Activated T-helper 17 cell treated with anti-CD3 and anti-CD28 coated beads, Interleukin-2, amount 50 U/mL, for 72 hours (primary cell): Measurements from ENCODE around the gene KRT17. TPM values are rescaled to one million over a fixed set of nuclear protein-coding genes. Genes with fewer than 3 reads are reported as not detected.

Source experiments
- ATAC-seq: fragments of 150-1000 bp; cut with Tn5 transposase; replicated peaks from 2 replicates; pipeline ENCODE4 v1.10.0; 2021; ENCODE audit warnings: mild to moderate bottlenecking, moderate library complexity
- H3K27ac Mint-ChIP-seq: one replicate; pipeline ENCODE4 v1.8.0; 2022; ENCODE audit warnings: mixed read lengths
- H3K27me3 Mint-ChIP-seq: one replicate; pipeline ENCODE4 v1.8.0; 2022; ENCODE audit warnings: mixed read lengths
- H3K36me3 Mint-ChIP-seq: one replicate; pipeline ENCODE4 v1.8.0; 2022; ENCODE audit warnings: low read depth, mild to moderate bottlenecking, mixed read lengths
- H3K4me1 Mint-ChIP-seq: one replicate; pipeline ENCODE4 v1.8.0; 2022; ENCODE audit warnings: mixed read lengths
- H3K4me3 Mint-ChIP-seq: one replicate; pipeline ENCODE4 v1.8.0; 2022; ENCODE audit warnings: mild to moderate bottlenecking, mixed read lengths
- H3K9me3 Mint-ChIP-seq: one replicate; pipeline ENCODE4 v1.8.0; 2022; ENCODE audit warnings: mixed read lengths
- total RNA-seq, 2 donors: library from RNA; stranded (reverse); gene quantifications; one replicate each; pipeline ENCODE4 v1.2.3, GENCODE V29; 2022

KRT17 gene
- total RNA-seq, 2 donors from 2014 or later = 0.58 to 2.5 TPM

- no peaks in the 10 kb centered on the region for H3K4me1 Mint-ChIP-seq
- no peak overlapping the region for H3K27ac Mint-ChIP-seq
- H3K4me3 Mint-ChIP-seq = no peak overlapping the region
- H3K36me3 Mint-ChIP-seq = no peaks in the 10 kb centered on the region
- H3K27me3 Mint-ChIP-seq = peaks cover 3% of the 10 kb centered on the region
- no peak for ATAC-seq
- no peaks in the 10 kb centered on the region for H3K9me3 Mint-ChIP-seq
Observed at GRCh38 chr17:41657936-41658335, 33.6 kb upstream of the KRT17 start.

DNA sequence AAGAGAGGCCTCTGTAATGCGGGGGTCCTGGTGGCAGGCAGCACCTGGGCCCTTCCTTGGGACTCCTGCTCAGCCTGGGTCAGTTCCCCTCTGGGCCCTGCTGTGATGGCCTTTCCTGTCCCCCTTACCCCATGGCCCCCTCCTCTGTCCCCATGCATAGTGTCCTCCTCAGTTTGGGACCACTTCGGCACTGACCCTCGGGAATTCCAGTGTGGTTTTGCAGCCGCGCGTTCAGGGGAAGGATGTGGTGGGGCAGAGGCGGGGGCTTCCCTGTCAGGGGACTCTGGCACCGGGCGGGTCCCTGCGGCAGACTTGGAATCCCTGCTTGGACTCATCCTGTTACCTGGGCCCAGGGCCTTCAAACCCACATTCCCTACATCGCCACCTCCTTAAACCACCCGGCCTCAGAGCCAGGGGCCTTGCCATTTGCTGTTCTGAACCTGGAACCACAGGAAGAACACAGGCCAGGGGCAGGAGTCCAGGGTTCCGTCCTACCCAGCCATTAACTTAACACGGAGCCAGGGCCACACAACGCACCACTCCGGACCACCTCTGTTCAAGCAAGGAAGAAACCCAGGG is 32.9 kb upstream of the KRT17 start:
- no peaks in the 10 kb centered on the region for H3K36me3 Mint-ChIP-seq
- no peak overlapping the region for H3K4me3 Mint-ChIP-seq
- no peaks in the 10 kb centered on the region for H3K9me3 Mint-ChIP-seq
- H3K27ac Mint-ChIP-seq = no peak overlapping the region
- H3K27me3 Mint-ChIP-seq = peaks cover 3% of the 10 kb centered on the region
- H3K4me1 Mint-ChIP-seq = no peaks in the 10 kb centered on the region
- ATAC-seq = no peak

- Mint-ChIP-seq H3K4me3 (no peak overlapping the region), H3K27ac (no peak overlapping the region), H3K9me3 (no peaks in the 10 kb centered on the region), H3K36me3 (no peaks in the 10 kb centered on the region), H3K4me1 (no peaks in the 10 kb centered on the region), H3K27me3 (peaks cover 3% of the 10 kb centered on the region)
- no peak for ATAC-seq
Observed at GRCh38 chr17:41656249-41657023, 32.1 kb upstream of the KRT17 start.

DNA sequence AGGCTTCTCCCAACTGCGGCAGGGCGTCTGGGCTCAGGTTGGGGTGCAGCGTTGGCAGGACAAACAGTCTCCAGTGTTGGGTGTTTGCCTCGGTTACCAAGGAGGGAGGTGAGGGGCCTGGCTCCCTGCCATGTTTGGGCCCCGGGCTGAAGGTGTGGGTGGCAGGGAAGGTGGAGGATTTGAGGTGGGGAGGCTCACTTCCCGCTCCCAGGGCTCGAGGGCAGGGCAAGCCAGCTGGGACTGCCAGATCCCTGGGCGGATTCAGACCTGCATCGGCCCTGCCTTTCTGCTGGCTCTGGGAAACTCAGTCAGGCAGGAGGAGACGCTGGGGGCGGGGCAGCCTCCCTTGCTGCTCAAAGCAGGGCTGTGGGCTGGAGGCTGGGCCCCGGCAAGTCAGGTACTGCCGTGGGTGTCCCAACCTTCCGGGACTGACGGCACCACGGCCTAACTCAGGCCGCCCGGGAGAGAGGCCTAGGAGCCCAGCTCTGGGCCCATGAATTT is 31.3 kb upstream of the KRT17 start:
- H3K27me3 Mint-ChIP-seq = peaks cover 3% of the 10 kb centered on the region
- H3K4me3 Mint-ChIP-seq = no peak overlapping the region
- no peak for ATAC-seq
- H3K9me3 Mint-ChIP-seq = no peaks in the 10 kb centered on the region
- no peak overlapping the region for H3K27ac Mint-ChIP-seq
- H3K36me3 Mint-ChIP-seq = no peaks in the 10 kb centered on the region
- no peaks in the 10 kb centered on the region for H3K4me1 Mint-ChIP-seq

GRCh38 chr17:41654678-41655607 is 30.6 kb upstream of the KRT17 start:
- Mint-ChIP-seq H3K4me3 (no peak overlapping the region), H3K9me3 (no peaks in the 10 kb centered on the region), H3K27me3 (peaks cover 3% of the 10 kb centered on the region), H3K36me3 (no peaks in the 10 kb centered on the region), H3K4me1 (no peaks in the 10 kb centered on the region), H3K27ac (no peak overlapping the region)
- no peak for ATAC-seq

- Mint-ChIP-seq H3K27ac (no peak overlapping the region), H3K4me1 (no peaks in the 10 kb centered on the region), H3K4me3 (no peak overlapping the region), H3K27me3 (peaks cover 3% of the 10 kb centered on the region), H3K9me3 (no peaks in the 10 kb centered on the region), H3K36me3 (no peaks in the 10 kb centered on the region)
- no peak for ATAC-seq
Observed at GRCh38 chr17:41653892-41654677, 29.7 kb upstream of the KRT17 start.

DNA sequence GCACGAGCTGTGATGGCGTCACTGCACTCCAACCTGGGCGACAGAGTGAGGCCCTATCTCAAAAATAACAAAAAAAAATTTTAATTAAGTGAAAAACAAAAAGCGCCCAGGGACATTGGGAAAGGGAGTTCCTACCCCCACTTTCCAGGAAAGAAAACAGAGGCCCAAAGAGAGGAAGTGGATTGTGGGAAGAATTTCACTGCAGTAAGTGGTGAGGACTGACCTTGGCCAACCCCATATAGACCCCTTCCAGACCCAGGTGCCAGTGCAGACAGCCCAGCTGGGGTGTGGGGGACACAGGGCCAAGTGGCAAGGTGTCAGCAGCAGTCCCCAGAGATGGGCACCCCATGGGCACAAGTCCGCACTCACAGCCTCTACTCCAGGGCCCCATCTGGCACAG is 29.0 kb upstream of the KRT17 start:
- H3K27ac Mint-ChIP-seq = no peak overlapping the region
- no peaks in the 10 kb centered on the region for H3K4me1 Mint-ChIP-seq
- H3K36me3 Mint-ChIP-seq = no peaks in the 10 kb centered on the region
- H3K4me3 Mint-ChIP-seq = no peak overlapping the region
- H3K27me3 Mint-ChIP-seq = peaks cover 3% of the 10 kb centered on the region
- ATAC-seq = no peak
- H3K9me3 Mint-ChIP-seq = no peaks in the 10 kb centered on the region

DNA sequence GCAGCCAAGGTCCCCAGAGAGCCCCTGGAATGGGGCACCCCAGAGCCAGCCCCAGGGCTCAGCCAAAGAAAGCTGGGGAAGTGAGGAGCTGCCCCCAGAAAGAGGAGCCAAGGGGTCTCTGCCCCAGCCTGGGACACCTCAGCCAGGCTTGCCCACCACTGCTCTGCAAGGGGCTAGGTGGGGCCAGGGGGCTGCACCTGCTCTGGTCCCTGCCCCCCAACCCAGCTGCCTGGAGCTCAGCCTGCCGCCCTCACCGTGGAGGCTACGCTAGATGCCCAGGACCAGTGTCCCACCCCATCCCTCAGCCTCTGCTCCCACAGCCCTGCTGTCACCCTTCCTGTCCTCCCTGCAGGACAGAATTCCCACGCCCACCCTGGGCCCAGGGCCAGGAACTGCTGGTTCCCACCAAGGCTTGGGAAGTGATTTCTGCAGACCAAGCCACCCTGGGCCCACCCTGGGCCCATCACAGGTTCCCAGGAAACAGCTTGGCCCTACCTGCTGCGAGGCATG is 28.1 kb upstream of the KRT17 start:
- no peak for ATAC-seq
- Mint-ChIP-seq H3K27me3 (peaks cover 3% of the 10 kb centered on the region), H3K4me1 (no peaks in the 10 kb centered on the region), H3K9me3 (no peaks in the 10 kb centered on the region), H3K27ac (no peak overlapping the region), H3K4me3 (no peak overlapping the region), H3K36me3 (no peaks in the 10 kb centered on the region)

DNA sequence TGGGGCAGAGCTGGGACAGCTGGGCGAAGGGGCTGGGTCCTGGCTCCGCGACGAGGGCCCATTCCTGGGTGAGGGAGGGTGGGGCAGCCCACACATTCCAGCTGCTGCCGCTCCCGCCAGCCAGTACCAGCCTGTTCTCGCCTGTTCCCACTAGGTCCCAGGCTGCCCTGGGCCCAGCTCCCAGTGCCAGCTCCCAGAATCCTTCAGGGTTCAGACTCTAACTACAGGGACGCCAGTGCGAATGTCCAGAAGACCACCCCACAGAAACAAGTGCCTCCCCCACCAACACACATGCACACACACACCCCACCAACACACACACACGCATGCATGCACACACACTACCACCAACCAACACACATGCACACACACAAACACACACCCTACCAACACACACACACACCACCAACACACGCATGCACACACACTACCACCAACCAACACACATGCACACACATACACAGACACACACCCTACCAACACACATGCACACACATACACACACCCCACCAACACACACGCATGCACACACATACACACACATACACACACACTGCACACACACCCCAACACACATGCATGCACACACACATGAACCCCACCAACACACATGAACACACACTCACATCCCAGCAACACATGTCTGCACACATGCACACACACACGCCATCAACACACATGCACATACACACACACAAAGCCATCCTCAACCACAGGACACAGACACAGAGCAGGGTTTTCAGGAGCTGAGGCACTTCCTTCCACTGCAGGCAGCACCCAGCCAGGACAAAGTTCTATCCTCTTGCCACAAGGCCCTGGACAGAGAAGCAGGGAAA is 27.5 kb upstream of the KRT17 start:
- Mint-ChIP-seq H3K27me3 (peaks cover 3% of the 10 kb centered on the region), H3K9me3 (no peaks in the 10 kb centered on the region), H3K4me3 (no peak overlapping the region), H3K4me1 (no peaks in the 10 kb centered on the region), H3K36me3 (no peaks in the 10 kb centered on the region), H3K27ac (peak overlapping the region; percentile 0)
- no peak for ATAC-seq

- H3K9me3 Mint-ChIP-seq = no peaks in the 10 kb centered on the region
Observed at GRCh38 chr17:41650794-41651624, 26.6 kb upstream of the KRT17 start.

GRCh38 chr17:41649923-41650519 is 25.6 kb upstream of the KRT17 start:
- no peak overlapping the region for H3K4me3 Mint-ChIP-seq
- H3K27ac Mint-ChIP-seq = no peak overlapping the region
- no peaks in the 10 kb centered on the region for H3K9me3 Mint-ChIP-seq
- H3K27me3 Mint-ChIP-seq = no peaks in the 10 kb centered on the region
- no peaks in the 10 kb centered on the region for H3K36me3 Mint-ChIP-seq
- no peak for ATAC-seq
- H3K4me1 Mint-ChIP-seq = no peaks in the 10 kb centered on the region

More at GRCh38 chr17:41650794-41651624, 26.6 kb upstream of the KRT17 start:
- no peak for ATAC-seq
- Mint-ChIP-seq H3K27me3 (no peaks in the 10 kb centered on the region), H3K4me3 (no peak overlapping the region), H3K27ac (no peak overlapping the region), H3K36me3 (no peaks in the 10 kb centered on the region), H3K4me1 (no peaks in the 10 kb centered on the region)
